ENCODE data around the gene ELP2.

DNA sequence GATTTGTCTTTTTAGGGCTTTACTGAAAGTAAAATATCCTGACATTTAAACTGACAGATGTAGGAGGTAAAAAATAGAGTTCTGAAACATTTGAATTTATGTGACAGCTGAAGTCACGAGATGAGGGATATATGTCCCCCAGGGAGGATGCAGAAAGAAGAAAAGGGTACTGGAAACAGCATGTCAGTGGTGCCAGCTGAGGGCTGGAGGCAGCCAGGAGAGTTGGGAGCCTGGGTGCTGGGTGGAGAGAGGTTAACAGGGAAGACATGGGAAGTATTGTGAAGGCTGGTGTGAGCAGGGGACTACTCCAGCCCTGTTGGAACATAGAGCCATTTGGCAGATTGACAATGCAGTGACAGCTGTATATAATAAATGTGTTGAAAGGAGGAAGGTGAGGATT is 45.8 kb downstream of the ELP2 start:
- TF ChIP-seq CTCF (conservative IDR thresholded peaks at IDR 0.05; ENCODE audit: low read depth, low read length) (no peak), EZH2 (IDR thresholded peaks at IDR 0.05; ENCODE audit: borderline replicate concordance, low read depth, low read length, poor library complexity, severe bottlenecking) (no peak)

Data from A673 (cell line).